NCI-H2107 (cell line): ENCODE data around the gene IRF5.
"Not testable (repeated sequence)": the region's sequence is repeated elsewhere in the genome, so short reads cannot be mapped to it uniquely, and the experiment has no call there.

Experiments used
- DNase-seq: peaks from one replicate; lab custom pipeline; 2025; lab: John Stamatoyannopoulos, UW

The IRF5 gene

DNA sequence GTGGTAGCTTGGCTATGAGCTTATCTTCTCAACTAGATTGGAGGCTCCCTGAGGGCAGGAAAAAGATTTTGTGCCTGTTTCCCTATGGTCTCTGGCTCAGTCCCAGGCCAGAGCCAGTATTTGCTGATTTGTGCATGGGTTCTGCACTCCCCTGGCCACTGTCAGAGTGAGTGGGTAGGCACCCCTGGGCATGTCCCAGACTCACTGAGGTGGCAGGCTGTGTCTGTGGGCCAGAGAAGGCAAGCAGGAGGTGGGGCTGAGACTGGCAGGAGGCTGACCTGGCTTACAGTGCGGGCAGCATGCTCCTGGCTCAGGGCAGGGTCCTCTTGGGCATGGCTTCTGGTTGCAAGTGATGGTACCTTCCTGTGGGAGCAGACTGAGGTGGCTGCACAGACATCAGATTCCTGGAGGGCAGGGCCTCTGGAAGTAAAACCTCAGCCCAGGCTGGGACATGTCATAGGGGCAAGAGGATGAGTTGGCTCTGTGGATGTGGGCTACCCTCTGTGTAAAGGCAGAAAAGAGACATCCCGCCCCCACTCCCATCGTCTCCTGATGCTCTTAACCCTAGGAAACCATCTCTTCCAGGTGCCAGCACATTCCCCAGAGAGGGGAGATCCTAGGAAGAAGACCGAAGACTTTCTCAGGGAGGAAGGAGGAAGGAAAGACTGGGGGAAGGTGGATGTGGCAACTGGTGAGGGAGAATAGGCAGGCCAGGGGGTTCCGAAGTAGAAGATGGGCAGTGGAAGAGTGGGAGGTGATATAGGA, 31.5 kb upstream of the IRF5 start:
- no peak for DNase-seq

GRCh38 chr7:128906766-128907559, 30.8 kb upstream of the IRF5 start:
- no peak for DNase-seq

- no peak for DNase-seq
Measured at GRCh38 chr7:128908750-128909624, 28.7 kb upstream of the IRF5 start.

DNA sequence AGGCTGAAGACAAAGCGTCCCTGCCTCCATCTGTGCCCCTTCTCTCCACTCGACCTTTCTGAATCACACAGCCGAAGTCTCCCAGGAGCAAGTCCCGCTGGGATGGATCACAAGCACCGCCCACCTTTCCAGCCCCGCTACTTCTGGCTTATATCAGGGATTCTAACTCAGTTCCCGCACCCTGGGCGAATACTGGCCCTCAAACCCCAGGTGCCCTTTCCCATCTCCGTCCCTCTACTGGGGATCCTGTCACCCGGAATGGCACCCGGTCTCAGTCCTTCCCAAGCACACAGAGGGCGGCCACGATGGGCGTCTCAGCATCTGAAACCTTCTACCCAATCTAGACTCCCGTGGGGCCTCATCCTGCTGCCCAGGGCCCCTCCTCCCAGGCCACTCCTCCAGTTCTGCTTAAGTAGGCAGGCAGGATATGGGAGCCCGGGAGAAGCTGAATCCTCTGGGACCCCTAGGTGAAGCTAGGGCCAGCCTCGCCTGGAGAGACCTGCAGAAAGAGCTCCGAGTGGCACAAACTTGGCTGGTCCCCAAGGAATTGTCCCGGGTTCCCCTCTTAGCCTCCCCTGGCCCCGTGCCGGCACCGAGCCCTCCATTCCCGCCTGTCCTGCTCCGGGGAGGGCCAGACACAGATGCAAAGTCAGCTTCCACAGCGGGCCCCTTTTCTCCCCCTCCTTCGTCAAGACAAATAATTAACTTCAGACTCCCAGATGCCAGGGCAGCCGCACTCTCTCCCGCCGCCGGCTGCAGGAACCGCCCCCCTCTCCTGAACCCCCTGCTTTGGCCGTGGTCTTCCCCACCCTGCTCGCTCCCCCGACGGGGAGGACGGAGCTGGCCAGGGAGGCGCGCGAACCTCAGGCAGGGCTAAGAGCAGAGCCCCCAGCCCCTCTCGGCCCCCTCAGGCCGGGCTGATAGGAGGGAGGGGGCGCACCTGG, 27.8 kb upstream of the IRF5 start:
- no peak for DNase-seq

- DNase-seq: no peak
Measured at GRCh38 chr7:128910569-128910945, 27.2 kb upstream of the IRF5 start, which contains the start of gene KCP. Gene KCP (minus strand): TSS chr7:128910709. CDS start chr7:128910676, 33 bp downstream.

DNA sequence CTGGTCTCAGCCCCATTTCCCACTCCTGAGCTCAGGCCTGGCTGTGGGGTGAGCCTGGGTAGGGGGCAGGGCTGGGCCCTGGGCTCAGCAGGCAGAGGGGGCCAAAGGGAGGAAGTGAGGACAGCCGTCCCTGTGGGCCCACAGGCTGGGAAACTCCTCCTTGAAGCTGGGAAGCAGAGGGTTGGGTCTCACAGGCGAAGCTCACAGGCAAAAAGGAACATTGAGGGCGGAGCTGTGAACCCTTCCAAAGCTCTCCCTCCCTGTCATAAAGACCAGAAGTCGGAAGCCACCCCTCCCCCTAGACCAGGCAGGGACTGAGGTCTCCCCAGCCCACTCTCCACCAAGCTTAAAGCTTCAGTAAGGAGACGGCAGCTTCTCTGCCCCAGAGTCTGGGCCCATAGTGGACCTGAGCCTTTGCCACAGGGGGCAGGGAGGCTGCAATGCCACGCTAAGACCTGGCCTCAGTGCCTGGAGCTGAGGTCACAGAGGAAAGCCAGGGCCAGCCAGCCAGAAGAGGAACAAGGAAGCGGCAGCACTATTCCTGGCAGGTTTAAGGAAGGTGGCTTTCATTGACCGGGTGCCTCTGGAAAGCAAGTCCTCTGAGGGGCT, 26.2 kb upstream of the IRF5 start:
- no peak for DNase-seq

- no peak for DNase-seq
Measured at GRCh38 chr7:128912281-128912680, 25.4 kb upstream of the IRF5 start.

DNA sequence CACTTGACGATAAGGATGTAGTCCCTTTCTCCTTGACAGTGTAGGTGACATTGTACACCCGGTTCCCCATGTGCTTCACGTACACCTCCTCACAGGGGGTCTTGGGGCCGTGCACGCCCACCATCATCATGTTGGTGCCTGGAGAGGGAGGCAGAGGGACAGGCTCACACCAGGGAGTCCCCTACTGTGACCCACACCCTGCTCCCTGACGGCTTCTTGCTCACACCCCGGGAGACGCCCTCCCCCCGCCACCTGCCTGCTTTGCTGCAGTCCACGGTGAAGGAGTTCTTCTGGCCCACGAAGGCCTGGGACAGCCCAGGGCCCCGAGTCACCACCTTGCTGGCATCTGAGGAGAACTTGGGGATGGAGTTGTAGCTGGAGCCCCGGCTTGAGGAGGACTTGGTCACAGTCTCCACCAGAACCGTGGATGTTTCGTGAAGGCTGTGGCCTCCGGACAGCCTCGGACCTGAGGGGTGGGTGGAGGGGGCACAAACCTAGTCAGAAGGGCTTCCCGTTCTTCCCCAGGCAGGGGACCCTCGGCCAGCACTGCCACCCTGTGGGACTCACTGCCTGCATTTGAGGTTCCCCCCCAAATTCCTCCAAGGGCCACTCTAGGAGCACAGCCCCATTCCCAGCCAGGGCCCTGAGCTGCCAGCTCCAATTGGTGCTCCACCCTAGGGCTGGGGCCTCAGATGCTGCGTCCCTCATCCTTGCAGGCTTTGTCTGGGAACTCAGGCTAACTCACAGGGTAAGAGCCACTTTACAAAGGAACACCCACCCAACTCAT, 24.8 kb upstream of the IRF5 start:
- DNase-seq: not testable (repeated sequence)

DNA sequence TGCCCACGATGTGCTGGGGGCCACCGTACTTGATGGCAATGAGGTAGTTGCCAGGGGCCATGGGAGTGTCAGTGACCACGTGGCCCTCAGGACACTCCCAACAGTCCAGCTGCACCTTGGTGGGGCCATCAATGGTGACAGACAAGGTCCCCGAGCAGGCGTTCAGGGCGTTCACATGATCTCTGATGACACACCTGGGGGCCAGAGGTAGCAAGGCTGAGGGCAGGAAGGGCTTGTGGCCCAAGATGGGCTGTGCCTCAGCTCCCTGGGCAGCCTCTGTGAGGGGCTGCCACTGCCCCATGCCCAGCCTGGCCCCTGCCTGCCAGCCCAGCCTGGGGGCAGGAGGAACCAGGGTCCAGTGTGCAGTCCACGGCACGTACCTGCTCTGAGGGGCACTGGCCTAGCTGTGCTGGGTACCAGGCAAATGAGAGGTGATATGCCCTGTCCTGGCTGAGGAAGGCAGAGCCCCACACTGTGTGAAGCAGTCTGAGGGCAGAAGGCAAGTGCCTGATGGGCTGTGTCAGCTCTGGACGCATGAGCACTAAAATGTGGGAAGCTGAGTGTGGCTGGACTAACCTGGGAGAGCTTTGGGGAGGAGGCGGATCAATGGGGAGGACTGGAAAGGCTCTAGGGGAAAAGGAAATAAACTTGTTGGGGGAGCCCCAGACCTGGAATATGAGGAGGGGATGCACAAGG, 23.7 kb upstream of the IRF5 start:
- no peak for DNase-seq

GRCh38 chr7:128914566-128915151, 23.1 kb upstream of the IRF5 start:
- DNase-seq: no peak

- DNase-seq: no peak
Measured at GRCh38 chr7:128915271-128915819, 22.4 kb upstream of the IRF5 start.

DNA sequence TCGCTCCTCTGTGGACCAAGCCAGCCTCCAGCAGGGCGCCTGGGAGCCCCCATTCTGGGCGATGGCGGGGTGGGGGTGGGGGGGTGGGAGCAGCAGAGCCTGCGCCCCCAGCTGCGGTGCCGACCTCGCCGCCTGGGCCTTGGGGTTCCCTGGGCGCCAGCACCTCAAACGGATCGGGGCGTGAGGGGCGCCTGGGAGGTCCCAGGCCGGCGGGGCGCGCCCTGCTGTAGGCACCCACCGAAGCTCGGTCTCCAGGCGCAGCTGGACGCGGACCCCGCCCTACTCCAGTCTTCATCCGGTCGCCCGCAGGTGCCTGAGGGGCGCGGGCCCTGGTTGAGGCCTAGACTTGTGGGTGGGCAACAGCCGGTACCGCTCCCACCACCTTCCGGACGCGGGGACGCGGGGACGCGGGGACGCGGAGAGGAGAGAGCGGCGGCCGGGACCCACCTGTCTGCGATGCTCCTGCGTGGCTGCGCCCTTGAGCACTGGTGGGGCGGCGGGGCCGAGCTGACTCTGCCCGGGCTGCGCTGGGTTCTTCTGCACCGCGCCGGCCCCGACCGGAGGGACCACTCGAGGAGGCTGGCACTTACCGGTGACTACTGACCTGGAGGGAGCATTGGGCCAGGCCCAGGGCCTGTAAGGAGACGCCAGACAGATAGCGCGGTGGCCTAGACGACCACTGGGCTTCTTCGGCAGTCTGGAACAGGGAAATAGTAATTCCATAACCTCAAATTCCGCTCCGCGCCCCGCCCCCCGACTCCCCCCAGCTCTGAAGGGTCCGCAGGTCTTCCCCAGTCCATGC, 21.7 kb upstream of the IRF5 start:
- DNase-seq: no peak

DNA sequence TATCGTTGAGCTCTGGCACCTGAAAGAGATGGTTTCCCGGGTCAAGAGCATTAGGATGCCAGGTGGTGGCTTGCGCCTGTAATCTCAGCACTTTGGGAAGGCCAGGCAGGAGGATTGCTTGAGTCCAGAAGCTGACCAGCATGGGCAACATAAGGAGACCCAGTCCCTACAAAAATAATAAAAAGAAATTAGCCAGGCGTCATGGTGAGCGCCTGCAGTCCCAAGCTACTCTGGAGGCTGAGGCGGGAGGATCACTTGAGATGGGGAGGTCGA, 21.1 kb upstream of the IRF5 start:
- no peak for DNase-seq

DNA sequence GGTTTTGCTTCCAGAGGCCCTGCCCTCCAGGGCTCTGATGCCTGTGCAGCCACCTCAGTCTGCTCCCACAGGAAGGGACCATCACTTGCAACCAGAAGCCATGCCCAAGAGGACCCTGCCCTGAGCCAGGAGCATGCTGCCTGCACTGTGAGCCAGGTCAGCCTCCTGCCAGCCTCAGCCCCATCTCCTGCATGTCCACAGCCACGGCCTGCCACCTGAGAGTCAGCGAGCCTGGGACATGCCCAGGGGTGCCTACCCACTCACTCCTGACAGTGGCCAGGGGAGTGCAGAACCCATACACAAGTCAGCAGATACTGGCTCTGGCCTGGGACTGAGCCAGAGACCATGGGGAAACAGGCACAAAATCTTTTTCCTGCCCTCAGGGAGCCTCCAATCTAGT, 20.6 kb upstream of the IRF5 start:
- no peak for DNase-seq

DNA sequence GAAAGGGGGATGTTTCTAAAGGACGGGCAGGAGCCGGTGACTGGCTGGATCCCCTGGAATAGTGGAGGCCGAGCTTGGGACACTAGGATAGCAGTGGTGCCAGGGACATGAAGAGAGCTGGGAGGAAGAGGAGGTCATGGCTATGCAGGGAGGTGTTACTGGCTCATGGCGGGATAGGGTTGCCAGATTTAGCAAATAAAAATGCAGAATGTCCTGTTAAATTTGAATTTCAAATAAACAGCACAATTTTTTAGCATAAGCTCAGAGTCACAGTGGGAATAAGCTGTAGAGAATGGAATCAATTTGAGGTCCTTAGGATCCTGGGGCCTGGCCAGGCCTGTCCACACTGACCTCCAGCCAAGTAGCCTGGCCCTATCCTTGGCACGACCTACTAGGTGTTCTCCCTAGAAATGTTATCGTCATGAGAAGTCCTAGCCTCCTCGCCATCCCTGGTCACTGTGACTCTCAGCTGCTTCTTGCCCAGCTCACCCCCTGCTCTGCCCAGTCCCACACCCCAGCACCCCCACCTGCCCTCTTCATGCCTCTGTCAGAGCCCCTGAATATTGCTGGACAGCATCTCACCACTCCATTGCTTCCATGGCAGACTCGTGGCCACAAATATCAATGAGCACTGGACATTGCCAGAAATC, 19.6 kb upstream of the IRF5 start:
- DNase-seq: no peak

- DNase-seq: no peak
Measured at GRCh38 chr7:128919241-128919640, 18.5 kb upstream of the IRF5 start.
